Lung (tissue), 12 donors: Measurements from ENCODE around the gene RBFOX2. TPM values are rescaled to one million over a fixed set of nuclear protein-coding genes. Genes with fewer than 3 reads are reported as not detected.
"Not testable (repeated sequence)": the region's sequence is repeated elsewhere in the genome, so short reads cannot be mapped to it uniquely, and the experiment has no call there.

Source experiments
- ATAC-seq: fragments of 200-7000 bp; cut with Tn5 transposase; one replicate; pipeline ENCODE4 v1.9.1; 2020; ENCODE audit warnings: moderate number of reproducible peaks; ENCODE audit not compliant: insufficient read depth, low FRiP score
- DNase-seq, 3 donors: peaks; one replicate each; pipeline ENCODE4 v3.0.0-alpha.2; 2013 to 2017
- H3K27ac ChIP-seq, 2 donors: one replicate each; pipeline ENCODE4 v1.5.1; 2013; ENCODE audit warnings: mild to moderate bottlenecking in 2 of 2, moderate library complexity in 2 of 2, control low read depth in 1 of 2, inconsistent platforms in 1 of 2, low read depth in 1 of 2, low read length in 1 of 2
- H3K27me3 ChIP-seq, 3 donors: one replicate each; pipeline ENCODE4 v1.5.1; 2013; ENCODE audit warnings: low read length in 2 of 3; ENCODE audit not compliant: control insufficient read depth in 3 of 3, insufficient read depth in 3 of 3
- H3K36me3 ChIP-seq, 4 donors: one replicate each; pipeline ENCODE4 v1.5.1; 2013; ENCODE audit warnings: low read length in 4 of 4, mild to moderate bottlenecking in 1 of 4, moderate library complexity in 1 of 4; ENCODE audit not compliant: control insufficient read depth in 4 of 4, insufficient read depth in 4 of 4
- H3K4me1 ChIP-seq, 5 donors: one replicate each; pipeline ENCODE4 v1.5.1; 2013; ENCODE audit warnings: low read length in 5 of 5, mild to moderate bottlenecking in 2 of 5, moderate library complexity in 1 of 5; ENCODE audit not compliant: control insufficient read depth in 5 of 5, insufficient read depth in 5 of 5
- H3K4me3 ChIP-seq: one replicate; pipeline ENCODE4 v1.5.1; 2013; ENCODE audit warnings: mild to moderate bottlenecking, control low read depth, moderate library complexity
- H3K9ac ChIP-seq, 2 donors: one replicate each; pipeline ENCODE4 v1.5.1; 2013; ENCODE audit warnings: low read length in 2 of 2, control low read depth in 1 of 2; ENCODE audit not compliant: insufficient read depth in 1 of 2
- H3K9me3 ChIP-seq, 4 donors: one replicate each; pipeline ENCODE4 v1.5.1; 2013; ENCODE audit warnings: low read length in 3 of 4, mild to moderate bottlenecking in 1 of 4, moderate library complexity in 1 of 4; ENCODE audit not compliant: control insufficient read depth in 4 of 4, insufficient read depth in 3 of 4
- WGBS, 2 donors: extraction: QIAGEN DNeasy Blood & Tissue Kit; methylation state at CpG; one replicate each; pipeline ENCODE4 v1.1.7; 2013; 5-methylcytosine and 5-hydroxymethylcytosine counted together
- polyA plus RNA-seq, 2 donors: library from polyadenylated mRNA; stranded (reverse); fragments of 200-250 nt; gene quantifications; one replicate each; pipeline ENCODE4 v1.2.1, GENCODE V29; 2013
- total RNA-seq, 2 donors: library from RNA; depleted of rRNA in 1 of 2; stranded (reverse); fragments of >200 nt in 1 of 2; gene quantifications; one replicate each; pipeline ENCODE4 v1.2.1, GENCODE V29; 2014 to 2021
- TF ChIP-seq, protein P1 (sequence below): IDR thresholded peaks from 2 replicates; pipeline ENCODE4 v1.5.1; 2012; ENCODE audit warnings: mild to moderate bottlenecking; ENCODE audit errors: control extremely low read depth, extremely low read depth
- donor health status: control.
- donor health status: control.
- donor health status: Bipolar disorder and iron deficiency.
- donor health status: healthy.
- donor health status: DM: yes; HTN: yes; CAD: no.

The RBFOX2 gene
- total and polyA plus RNA-seq, 4 donors, result 16.5 to 195 (median 43.3) TPM

DNA sequence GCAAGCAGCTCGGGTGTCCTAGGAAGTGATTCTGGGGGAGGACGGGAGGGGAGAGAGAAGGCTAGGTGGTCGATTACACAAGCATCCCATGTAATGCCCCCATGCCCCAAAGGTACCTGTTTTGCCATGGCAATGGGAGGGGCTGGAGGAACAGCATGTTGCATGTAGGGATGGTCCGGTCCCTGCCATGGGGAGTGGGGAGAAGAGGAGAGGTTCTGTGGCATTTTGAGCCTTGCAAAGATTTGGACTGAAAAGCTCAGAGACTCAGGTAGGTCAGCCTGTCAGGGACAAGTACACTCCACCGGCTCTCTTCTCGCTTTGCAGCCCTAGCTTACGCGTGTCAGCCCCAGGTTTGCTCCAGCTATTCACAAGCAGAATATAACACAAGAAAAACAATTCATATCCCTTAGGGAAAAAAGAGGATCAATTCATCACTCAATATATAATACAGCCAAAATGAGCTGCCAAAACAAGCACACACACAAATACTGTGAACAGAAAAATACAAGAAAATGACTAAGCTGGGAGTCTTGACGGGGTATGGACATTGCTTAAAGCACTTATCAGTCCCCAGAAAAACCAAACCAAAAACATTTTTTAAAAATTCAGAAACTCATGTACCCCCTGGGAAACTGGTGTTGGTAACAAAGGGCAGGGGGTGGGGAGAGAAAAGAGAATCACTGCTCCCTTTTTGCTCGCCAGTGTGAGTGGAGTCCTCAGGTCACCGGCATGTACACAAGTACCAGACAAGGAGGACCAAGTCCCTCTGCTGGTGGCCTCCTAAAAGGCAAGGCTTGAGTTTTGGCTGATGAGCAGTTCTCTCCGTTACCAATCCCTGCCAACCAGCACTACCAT is 289.3 kb downstream of the RBFOX2 start:
- WGBS, 2 donors, result 89 to 90% methylated on average over 12 of the region's 12 CpGs
- ATAC-seq (no peak), DNase-seq (no peak)
- H3K4me1 ChIP-seq, result peaks cover 0 to 22% (median 16%) of the 10 kb centered on the region in 5 donors
- H3K27ac ChIP-seq, result no peak overlapping the region
- H3K9ac ChIP-seq, result no peak overlapping the region
- no peaks in the 10 kb centered on the region for H3K27me3 ChIP-seq
- peaks cover 10 to 17% (median 13%) of the 10 kb centered on the region in 4 donors for H3K36me3 ChIP-seq
- no peak overlapping the region for H3K4me3 ChIP-seq
- TF ChIP-seq, protein P1, sequence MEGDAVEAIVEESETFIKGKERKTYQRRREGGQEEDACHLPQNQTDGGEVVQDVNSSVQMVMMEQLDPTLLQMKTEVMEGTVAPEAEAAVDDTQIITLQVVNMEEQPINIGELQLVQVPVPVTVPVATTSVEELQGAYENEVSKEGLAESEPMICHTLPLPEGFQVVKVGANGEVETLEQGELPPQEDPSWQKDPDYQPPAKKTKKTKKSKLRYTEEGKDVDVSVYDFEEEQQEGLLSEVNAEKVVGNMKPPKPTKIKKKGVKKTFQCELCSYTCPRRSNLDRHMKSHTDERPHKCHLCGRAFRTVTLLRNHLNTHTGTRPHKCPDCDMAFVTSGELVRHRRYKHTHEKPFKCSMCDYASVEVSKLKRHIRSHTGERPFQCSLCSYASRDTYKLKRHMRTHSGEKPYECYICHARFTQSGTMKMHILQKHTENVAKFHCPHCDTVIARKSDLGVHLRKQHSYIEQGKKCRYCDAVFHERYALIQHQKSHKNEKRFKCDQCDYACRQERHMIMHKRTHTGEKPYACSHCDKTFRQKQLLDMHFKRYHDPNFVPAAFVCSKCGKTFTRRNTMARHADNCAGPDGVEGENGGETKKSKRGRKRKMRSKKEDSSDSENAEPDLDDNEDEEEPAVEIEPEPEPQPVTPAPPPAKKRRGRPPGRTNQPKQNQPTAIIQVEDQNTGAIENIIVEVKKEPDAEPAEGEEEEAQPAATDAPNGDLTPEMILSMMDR, result no peak
- no peaks in the 10 kb centered on the region for H3K9me3 ChIP-seq

DNA sequence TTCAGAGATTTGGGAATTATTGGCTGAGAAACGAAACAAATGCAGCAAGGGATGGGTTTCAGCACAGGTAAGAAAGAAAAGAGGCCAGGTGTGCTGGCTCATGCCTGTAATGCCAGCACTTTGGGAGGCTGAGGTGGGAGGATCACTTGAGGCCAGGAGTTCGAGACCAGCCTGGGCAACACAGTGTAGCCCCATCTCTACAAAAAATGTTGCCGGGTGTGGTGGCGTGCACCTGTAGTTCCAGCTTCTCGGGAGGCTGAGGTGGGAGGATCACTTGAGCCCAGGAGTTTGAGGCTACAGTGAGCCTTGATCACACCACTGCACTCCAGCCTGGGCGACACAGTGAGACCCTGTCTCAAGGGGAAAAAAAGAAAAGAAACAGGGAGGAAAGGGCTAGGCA is 290.7 kb downstream of the RBFOX2 start:
- WGBS, 2 donors, result 94 to 97% methylated on average over 6 of the region's 6 CpGs
- ATAC-seq, result not testable (repeated sequence)

DNA sequence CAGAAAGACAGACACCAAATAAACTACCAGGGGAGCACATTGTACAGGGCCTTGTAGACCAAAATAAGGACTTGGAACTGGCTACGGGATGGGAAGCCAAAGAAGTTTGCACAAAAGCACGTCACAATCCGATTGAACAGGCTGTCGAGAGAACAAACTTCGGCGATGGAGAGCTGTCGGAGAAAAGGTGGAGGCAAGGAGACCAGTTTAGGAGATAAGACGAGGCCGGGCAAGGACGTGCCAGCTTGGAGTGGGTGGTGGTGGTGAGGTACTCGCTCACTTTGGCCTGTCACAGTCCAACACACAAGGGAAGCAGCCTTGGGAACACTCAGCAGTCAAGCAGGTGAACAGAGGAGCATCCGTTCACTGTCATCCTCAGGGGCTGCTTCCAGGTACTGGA is 291.9 kb downstream of the RBFOX2 start:
- WGBS, 2 donors, result 88 to 93% methylated on average over 12 of the region's 12 CpGs
- H3K9ac ChIP-seq, result no peak overlapping the region
- DNase-seq (no peak), ATAC-seq (no peak)
- TF ChIP-seq, protein P1, result no peak
- no peaks in the 10 kb centered on the region for H3K9me3 ChIP-seq
- H3K4me3 ChIP-seq, result no peak overlapping the region
- H3K27me3 ChIP-seq, result no peaks in the 10 kb centered on the region
- no peak overlapping the region for H3K27ac ChIP-seq
- peaks cover 5 to 13% (median 7%) of the 10 kb centered on the region in 4 donors for H3K36me3 ChIP-seq
- H3K4me1 ChIP-seq, result peaks cover 0 to 9% (median 0%) of the 10 kb centered on the region in 5 donors

More for the DNA sequence above, 290.7 kb downstream of the RBFOX2 start:
- H3K36me3 ChIP-seq, result peaks cover 5 to 17% (median 12%) of the 10 kb centered on the region in 4 donors
- H3K27ac ChIP-seq, H3K9ac ChIP-seq, H3K9me3 ChIP-seq, H3K27me3 ChIP-seq, H3K4me3 ChIP-seq, DNase-seq: not testable (repeated sequence)
- H3K4me1 ChIP-seq, result peaks cover 0 to 16% (median 7%) of the 10 kb centered on the region in 5 donors

DNA sequence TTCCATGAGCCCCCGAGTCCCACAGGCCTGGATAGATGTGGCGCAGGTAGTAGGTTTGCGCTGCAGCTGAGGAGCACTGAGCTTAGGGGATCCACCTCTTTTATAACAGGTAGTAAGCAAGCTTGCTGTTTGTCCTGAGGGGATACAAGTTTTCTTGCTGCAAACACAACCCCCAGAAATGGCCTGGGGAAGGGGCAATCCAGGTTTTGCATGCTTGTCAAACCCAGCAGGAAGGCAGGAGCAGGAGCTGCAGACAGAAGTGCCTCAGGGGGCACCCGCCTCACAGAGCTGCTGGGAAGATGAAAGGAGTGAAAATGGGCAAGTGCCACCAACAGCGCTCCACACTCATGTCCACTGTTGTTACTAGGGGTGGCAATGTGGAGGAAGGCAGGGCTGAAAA is 292.5 kb downstream of the RBFOX2 start:
- no peaks in the 10 kb centered on the region for H3K9me3 ChIP-seq
- ATAC-seq, result no peak
- H3K27ac ChIP-seq, result no peak overlapping the region
- peaks cover 5 to 12% (median 7%) of the 10 kb centered on the region in 4 donors for H3K36me3 ChIP-seq
- no peak for DNase-seq
- 97 to 98% methylated on average over 5 of the region's 5 CpGs for WGBS, 2 donors
- no peak overlapping the region for H3K4me3 ChIP-seq
- TF ChIP-seq, protein P1, result no peak
- no peak overlapping the region for H3K9ac ChIP-seq
- H3K4me1 ChIP-seq, result peaks cover 0 to 9% (median 0%) of the 10 kb centered on the region in 5 donors
- no peaks in the 10 kb centered on the region for H3K27me3 ChIP-seq
